GM18858 (cell line): ENCODE measurements around the gene VAX1.
"Not testable (repeated sequence)": the region's sequence is repeated elsewhere in the genome, so short reads cannot be mapped to it uniquely, and the experiment has no call there.

Experiments used
- ATAC-seq: cut with Tn5 transposase; IDR thresholded peaks from one replicate; pipeline ENCODE4 v1.9.1; 2021; ENCODE audit not compliant: unreplicated experiment

VAX1 gene

GRCh38 chr10:117136391-117136975, 1.6 kb downstream of the VAX1 start:
- ATAC-seq: no peak

- no peak for ATAC-seq
These were observed 2.5 kb downstream of the VAX1 start for GRCh38 chr10:117135480-117136140.

- no peak for ATAC-seq
These were observed 3.1 kb downstream of the VAX1 start for GRCh38 chr10:117135026-117135372.

- ATAC-seq: no peak
These were observed 3.6 kb downstream of the VAX1 start for GRCh38 chr10:117134306-117135025.

- no peak for ATAC-seq
These were observed 4.1 kb downstream of the VAX1 start for GRCh38 chr10:117134056-117134305.

GRCh38 chr10:117133273-117134055, 4.6 kb downstream of the VAX1 start:
- no peak for ATAC-seq

- no peak for ATAC-seq
These were observed 5.3 kb downstream of the VAX1 start for GRCh38 chr10:117132751-117133231.

- ATAC-seq: no peak
These were observed 6.4 kb downstream of the VAX1 start for GRCh38 chr10:117131376-117132327.

- ATAC-seq: no peak
These were observed 7.2 kb downstream of the VAX1 start for GRCh38 chr10:117130862-117131375.

GRCh38 chr10:117130346-117130745, 7.7 kb downstream of the VAX1 start:
- no peak for ATAC-seq

- not testable (repeated sequence) for ATAC-seq
These were observed 11.4 kb downstream of the VAX1 start for GRCh38 chr10:117126645-117127044.

GRCh38 chr10:117126034-117126433, 12.0 kb downstream of the VAX1 start:
- no peak for ATAC-seq

GRCh38 chr10:117112220-117112619, 25.9 kb downstream of the VAX1 start:
- ATAC-seq: no peak

- no peak for ATAC-seq
These were observed 30.8 kb downstream of the VAX1 start for GRCh38 chr10:117107238-117107637.

GRCh38 chr10:117096599-117097201, 41.4 kb downstream of the VAX1 start:
- no peak for ATAC-seq

- ATAC-seq: no peak
These were observed 43.2 kb downstream of the VAX1 start for GRCh38 chr10:117094856-117095255.

GRCh38 chr10:117092386-117092785, 45.7 kb downstream of the VAX1 start:
- no peak for ATAC-seq

- ATAC-seq: no peak
These were observed 47.2 kb downstream of the VAX1 start for GRCh38 chr10:117090834-117091233.

GRCh38 chr10:117087521-117087920, 50.5 kb downstream of the VAX1 start:
- ATAC-seq: no peak

- ATAC-seq: no peak
These were observed 51.5 kb downstream of the VAX1 start for GRCh38 chr10:117086546-117086945.
